ENCODE measurements around the gene SMG5.
A peak's percentile ranks its signal among the peaks of the same experiment; 100 is the strongest.
"Not testable (repeated sequence)": the region's sequence is repeated elsewhere in the genome, so short reads cannot be mapped to it uniquely, and the experiment has no call there.

The SMG5 gene, protein sequence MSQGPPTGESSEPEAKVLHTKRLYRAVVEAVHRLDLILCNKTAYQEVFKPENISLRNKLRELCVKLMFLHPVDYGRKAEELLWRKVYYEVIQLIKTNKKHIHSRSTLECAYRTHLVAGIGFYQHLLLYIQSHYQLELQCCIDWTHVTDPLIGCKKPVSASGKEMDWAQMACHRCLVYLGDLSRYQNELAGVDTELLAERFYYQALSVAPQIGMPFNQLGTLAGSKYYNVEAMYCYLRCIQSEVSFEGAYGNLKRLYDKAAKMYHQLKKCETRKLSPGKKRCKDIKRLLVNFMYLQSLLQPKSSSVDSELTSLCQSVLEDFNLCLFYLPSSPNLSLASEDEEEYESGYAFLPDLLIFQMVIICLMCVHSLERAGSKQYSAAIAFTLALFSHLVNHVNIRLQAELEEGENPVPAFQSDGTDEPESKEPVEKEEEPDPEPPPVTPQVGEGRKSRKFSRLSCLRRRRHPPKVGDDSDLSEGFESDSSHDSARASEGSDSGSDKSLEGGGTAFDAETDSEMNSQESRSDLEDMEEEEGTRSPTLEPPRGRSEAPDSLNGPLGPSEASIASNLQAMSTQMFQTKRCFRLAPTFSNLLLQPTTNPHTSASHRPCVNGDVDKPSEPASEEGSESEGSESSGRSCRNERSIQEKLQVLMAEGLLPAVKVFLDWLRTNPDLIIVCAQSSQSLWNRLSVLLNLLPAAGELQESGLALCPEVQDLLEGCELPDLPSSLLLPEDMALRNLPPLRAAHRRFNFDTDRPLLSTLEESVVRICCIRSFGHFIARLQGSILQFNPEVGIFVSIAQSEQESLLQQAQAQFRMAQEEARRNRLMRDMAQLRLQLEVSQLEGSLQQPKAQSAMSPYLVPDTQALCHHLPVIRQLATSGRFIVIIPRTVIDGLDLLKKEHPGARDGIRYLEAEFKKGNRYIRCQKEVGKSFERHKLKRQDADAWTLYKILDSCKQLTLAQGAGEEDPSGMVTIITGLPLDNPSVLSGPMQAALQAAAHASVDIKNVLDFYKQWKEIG

DNA sequence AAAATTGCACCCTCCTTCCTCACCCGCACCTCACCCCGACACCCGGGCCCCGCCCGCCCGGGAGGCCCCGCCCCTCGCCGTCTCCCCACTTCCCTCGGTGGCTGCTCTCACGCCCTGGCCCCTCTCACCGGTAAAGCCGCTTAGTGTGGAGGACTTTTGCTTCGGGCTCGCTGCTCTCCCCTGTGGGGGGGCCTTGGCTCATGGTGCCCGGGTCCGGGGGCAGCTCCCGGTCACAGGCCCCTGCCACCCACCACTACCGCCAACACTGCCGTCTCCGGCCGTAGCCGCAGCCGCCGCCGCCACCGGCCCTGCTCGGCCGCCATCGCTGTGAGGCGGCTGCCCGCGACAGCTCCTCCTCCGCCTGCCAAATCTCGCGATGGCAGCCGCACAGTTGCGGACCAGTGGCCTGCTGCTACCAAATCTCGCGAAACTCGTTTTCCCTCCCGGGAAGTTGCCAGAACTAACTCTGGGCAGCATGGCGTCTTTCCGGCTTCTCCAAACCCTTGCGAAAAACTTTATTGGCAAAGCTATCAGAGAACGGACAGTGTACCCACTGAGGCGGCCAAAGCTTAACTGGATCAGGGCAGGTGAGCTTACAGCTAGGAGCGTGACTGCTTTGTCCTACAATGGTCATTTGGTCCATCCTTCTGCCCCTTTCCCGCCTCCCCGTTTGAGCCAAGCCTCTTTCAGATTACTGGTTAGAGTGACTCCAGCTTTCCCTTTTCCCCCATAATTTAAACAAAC lies at the start of gene SMG5:
TSS of gene SMG5 (minus strand) at position 347 of the 744 bp plus-strand sequence. CDS start at position 202, 145 bp downstream.
- DNase-seq: peak; percentile 95

GRCh38 chr1:156323179-156323578 lies 40.6 kb upstream of the SMG5 start:
- not testable (repeated sequence) for DNase-seq

DNA sequence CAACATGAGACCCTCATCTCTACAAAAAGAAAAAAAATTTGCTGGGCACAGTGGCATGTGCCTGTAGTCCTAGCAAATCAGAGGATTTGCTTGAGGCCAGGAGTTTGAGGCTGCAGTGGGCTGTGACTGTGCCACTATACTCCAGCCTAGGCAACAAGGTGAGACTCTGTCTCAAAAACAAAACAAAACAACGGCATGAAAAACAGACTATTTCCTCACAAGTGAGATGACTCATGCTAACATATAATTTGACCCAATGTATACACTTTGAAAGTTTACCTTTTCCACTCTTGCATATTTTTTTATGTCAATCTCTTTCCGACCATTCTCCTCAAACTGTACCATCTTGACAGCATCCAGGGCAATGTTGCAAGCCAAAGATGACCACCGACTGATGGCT lies 37.9 kb upstream of the SMG5 start:
- no peak for DNase-seq

DNA sequence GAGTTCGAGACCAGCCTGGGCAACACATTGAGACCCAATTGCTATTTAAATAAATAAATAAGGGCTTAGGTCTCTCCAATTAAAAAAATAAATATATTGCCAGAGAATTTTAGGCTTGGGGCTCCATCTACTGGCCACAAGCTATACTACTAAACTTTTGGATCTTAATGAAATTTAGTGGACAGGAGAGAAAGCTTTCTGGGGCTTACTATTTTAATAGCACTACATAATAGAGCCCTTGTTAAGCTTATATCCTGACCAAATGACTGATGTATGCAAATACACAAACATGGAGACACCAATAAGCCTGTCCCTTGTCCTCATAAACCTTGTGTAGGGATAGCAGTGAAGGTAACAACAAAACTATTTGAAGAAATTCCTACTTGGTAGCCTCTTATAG lies 37.0 kb upstream of the SMG5 start:
- DNase-seq: no peak

DNA sequence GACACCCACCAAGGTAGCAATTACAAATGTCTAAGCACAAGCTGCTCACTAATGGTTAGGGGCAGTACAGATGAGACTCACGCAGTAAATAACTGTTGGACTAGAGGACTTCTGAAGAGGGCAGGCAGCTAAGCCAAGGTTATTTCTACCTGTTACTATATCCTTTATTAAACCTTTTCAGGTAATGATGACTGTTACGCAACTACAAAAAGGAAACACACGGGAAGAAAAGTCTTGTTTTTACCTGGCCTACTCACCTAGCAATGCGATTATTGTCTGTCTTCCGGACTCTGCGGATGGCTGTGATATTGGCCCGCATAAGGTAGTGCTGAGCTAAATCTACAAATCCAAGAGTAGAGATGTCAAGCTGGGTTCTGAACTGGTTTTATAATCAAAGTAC lies 34.3 kb upstream of the SMG5 start:
- no peak for DNase-seq

DNA sequence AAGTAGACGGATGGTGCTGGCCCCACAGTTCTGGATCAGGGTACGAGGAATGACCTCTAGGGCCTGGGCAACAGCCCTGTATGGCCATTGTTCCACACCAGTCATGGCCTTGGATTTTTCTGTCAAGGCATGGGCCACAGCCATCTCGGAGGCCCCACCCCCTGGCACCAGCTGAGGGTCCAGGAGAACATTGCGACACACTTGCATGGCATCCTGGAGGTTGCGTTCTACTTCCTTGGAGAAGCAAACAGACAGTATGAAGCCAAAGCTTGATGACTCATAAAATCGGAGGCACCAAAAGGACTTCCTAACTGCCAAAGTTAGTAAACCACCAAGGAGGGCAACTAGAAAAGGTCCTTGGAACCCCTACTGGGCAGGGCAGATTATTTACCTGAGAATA lies 28.3 kb upstream of the SMG5 start:
- DNase-seq: no peak

DNA sequence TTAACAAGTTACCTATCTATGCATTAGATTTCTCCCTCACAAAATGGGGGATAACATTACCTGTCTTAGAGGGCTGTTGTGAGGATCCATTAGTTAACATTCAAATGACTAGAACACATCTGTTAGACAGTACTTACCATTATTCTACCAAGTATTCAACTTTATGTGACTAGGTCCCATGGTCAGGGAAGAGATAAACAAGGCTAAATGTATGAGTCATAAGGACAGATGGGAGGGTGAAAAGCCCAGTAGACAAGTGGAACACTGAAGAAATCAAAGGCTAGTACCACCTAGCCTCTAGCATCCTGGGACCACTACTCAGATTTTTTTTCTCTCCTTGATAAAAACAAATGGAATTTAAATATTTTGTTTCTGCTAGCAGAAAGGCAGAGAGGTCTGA lies 25.5 kb upstream of the SMG5 start:
- no peak for DNase-seq

DNA sequence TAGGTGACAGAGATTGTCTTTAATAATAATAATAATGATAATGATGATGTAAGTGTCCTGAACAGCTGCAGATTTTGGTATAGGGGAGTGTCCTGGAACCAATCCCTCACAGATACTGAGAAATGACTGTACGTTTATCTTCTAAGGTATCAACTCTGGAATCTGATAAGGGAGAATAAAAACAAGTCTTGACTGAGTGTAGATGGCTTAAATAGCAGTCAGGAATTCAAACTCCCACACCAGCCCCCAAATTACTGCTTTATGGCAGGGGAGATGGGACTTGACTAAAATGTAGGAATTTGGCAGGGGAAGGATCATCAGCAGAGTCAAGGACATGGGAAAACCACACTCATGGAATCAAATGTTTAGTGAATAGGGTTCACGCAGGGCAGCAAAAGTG lies 22.6 kb upstream of the SMG5 start:
- DNase-seq: no peak

- DNase-seq: no peak
Observed at GRCh38 chr1:156303241-156303640, 20.6 kb upstream of the SMG5 start.

DNA sequence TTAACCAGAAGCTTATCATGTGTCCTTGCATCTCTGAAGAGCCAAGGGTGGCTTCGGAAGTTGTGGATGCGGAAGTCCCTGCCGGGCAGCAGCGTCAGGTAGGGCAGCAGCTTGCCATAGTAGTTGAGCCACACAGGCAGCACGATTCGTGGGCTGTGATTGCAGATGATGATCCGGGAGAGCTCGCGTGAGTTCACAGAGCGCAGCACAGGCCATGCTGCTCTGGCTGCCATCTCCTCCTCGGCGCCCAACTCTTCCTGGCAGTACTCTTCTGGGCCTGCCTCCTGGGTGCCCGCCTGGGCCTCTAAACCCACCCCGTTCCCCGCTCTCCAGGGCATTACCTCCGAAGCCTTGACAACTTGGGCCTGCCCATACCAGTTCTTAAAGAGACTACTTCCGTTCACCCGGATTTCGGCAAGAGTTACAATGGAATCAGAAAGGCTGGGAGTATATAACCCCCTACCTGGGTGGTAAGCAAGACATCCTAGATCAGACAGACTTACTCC lies 16.3 kb upstream of the SMG5 start, which contains the start of gene VHLL:
TSS of gene VHLL (minus strand) at position 456 of the 506 bp plus-strand sequence. CDS start at position 338, 118 bp downstream.
- DNase-seq: no peak

DNA sequence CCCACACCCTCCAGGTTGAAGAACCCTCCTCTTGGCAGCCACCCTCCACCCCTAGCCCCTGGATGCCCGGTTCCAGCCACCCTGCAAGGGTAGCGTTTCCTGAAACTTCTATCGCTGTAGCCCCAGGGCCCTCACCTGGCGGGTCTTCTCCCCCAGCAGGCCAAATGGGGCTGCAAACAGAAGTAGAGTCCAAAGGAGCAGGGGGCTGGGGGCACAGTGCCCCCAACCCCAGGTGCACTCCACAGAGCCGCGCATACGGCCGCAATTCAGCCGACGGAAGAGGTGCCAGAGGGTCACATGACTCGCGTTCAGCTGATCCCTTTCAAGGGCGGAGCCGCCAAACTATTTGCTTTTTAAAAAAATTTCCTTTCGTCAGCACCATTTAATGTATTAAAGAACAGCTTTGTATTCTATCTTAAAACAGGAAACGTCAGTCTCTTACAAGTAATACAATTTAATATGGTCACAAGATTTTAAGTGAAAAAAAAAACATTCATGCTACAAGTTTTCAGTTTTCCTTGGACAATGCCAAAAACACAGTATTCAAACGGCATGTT lies 12.8 kb upstream of the SMG5 start, which contains the start of gene GLMP:
TSS of gene GLMP (minus strand) at position 289 of the 557 bp plus-strand sequence. CDS start at position 255, 34 bp downstream.
- DNase-seq: peak; percentile 46

- DNase-seq: no peak
Observed at GRCh38 chr1:156293895-156294294, 11.3 kb upstream of the SMG5 start.

DNA sequence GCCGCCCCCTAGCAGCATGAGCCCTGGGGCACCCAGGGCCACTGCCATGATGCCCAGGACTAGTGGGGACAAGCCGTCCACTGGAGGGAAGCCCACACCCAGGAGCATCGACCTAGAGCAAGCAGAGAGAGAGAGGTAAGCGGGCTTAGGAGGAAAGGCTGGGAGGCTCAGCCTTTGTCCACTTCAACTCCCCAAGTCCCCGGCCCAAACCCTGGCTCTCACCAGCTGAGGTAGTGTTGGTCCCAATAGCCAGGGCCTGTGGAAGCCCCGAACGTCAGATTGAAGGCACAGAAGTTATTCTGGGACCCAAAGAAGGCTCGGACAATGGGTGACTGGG lies 10.4 kb upstream of the SMG5 start:
- DNase-seq: no peak

DNA sequence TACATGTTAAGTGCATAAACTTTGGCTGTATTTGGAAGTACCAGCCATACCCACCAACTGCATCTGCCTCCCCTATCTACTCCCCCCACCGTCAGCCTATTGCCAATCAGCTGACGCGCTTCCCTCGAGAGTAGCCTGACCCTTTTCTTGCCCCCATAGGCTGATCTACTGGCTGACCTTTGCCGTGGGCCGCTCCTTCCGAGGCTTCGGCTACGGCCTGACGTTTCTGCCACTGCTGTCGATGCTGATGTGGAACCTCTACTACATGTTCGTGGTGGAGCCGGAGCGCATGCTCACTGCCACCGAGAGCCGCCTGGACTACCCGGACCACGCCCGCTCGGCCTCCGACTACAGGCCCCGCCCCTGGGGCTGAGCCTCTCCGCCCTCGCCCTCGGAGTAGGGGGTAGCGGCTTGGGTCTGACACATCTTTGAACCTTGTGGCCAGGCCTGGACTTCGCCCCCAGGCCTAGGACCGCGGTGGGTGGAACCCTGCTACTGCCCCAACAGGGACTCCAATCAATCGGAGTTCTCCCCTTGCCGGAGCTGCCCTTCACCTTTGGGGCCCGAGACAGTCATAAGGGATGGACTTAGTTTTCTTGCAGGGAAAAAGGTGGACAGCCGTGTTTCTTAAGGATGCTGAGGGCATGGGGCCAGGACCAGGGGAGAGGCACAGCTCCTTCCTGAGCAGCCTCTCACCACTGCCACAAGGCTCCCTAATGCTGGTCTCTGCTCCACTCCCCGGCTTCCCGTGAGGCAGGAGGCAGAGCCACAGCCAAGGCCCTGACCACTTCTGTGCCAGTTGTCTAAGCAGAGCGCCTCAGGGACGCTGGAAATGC lies 8.8 kb upstream of the SMG5 start:
- DNase-seq: no peak

GRCh38 chr1:156289857-156290256 lies 7.2 kb upstream of the SMG5 start:
- DNase-seq: no peak

GRCh38 chr1:156286061-156286460 lies 3.4 kb upstream of the SMG5 start:
- no peak for DNase-seq

DNA sequence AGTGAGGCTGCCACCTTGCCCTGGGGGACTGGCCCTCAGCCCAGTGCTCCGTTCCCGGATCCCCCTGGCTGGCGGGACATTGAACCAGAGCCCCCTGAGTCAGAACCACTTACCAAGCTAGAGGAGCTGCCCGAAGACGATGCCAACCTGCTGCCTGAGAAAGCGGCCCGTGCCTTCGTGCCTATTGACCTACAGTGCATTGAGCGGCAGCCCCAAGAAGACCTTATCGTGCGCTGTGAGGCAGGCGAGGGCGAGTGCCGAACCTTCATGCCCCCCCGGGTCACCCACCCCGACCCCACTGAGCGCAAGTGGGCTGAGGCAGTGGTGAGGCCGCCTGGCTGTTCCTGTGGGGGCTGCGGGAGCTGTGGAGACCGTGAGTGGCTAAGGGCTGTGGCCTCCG lies 2.8 kb upstream of the SMG5 start:
- no peak for DNase-seq

- DNase-seq: no peak
Observed at GRCh38 chr1:156284757-156285156, 2.1 kb upstream of the SMG5 start.

DNA sequence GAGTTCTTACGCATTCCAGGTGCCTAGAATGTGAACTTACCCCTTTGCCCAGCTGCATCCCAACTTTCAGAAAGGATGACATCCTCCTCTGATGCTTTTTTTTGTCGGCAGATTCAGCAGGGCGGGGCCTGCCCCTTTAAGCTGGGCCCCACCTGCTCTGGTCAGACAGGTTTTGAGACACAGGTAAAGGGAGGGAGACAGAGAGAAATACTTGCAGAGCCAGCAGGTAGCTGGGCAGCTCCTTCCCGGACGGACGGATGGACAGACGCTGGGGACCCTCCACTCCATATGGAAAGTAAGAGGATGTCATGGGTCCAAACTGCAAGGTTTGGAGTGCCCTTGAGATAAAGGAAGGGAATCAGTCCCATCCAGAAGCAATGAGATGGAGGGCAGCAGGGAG lies 1.5 kb upstream of the SMG5 start, which contains the start of gene TMEM79:
TSS of gene TMEM79 (plus strand) at position 214 of the 400 bp plus-strand sequence. CDS start 902 bp downstream, outside the sequence.
- DNase-seq: no peak

GRCh38 chr1:156283521-156283920 lies 896 bp upstream of the SMG5 start:
- DNase-seq: no peak

Measured in activated CD8-positive, alpha-beta memory T cell treated with anti-CD3 and anti-CD28 coated beads, Interleukin-2, amount 50 U/mL, for 4 hours (primary cell).